OCI-LY1 (cell line): ENCODE results near the gene C4orf36.
A peak's percentile ranks its signal among the peaks of the same experiment; 100 is the strongest.

Experiments used
- H2AFZ ChIP-seq: fragments of 200-600 bp; sonication (generic), shearing (Covaris generic); 2 replicates; pipeline ENCODE4 v1.6.0; 2014; ENCODE audit warnings: antibody characterized with exemption, mild to moderate bottlenecking, low read length
- H3F3A ChIP-seq: fragments of 200-600 bp; sonication (generic), shearing (Covaris generic); 2 replicates; pipeline ENCODE4 v1.6.0; 2014; ENCODE audit warnings: mild to moderate bottlenecking, antibody characterized with exemption, low read length, moderate library complexity; ENCODE audit not compliant: insufficient read depth
- H3K27ac ChIP-seq: fragments of 200-600 bp; sonication (generic); 2 replicates; pipeline ENCODE4 v1.5.1; 2014; ENCODE audit warnings: low read length, mixed run types, mild to moderate bottlenecking, low read depth; ENCODE audit not compliant: poor library complexity, severe bottlenecking
- H3K27me3 ChIP-seq: fragments of 200-600 bp; sonication (generic); 2 replicates; pipeline ENCODE4 v1.6.0; 2014; ENCODE audit warnings: antibody characterized with exemption, mild to moderate bottlenecking, low read length, moderate library complexity; ENCODE audit not compliant: insufficient read depth
- H3K36me3 ChIP-seq: fragments of 200-600 bp; sonication (generic); 2 replicates; pipeline ENCODE4 v1.6.1; 2014; ENCODE audit warnings: mild to moderate bottlenecking, antibody characterized with exemption, low read length, moderate library complexity, mixed read lengths; ENCODE audit not compliant: insufficient read depth
- H3K4me1 ChIP-seq: fragments of 200-600 bp; sonication (generic); 2 replicates; pipeline ENCODE4 v1.5.1; 2014; ENCODE audit warnings: mild to moderate bottlenecking, low read length, moderate library complexity; ENCODE audit not compliant: insufficient read depth, severe bottlenecking
- H3K4me2 ChIP-seq: fragments of 200-600 bp; sonication (generic), shearing (Covaris generic); 2 replicates; pipeline ENCODE4 v1.6.1; 2014; ENCODE audit warnings: low read length
- H3K4me3 ChIP-seq: fragments of 200-600 bp; sonication (generic); 2 replicates; pipeline ENCODE4 v1.5.1; 2014; ENCODE audit warnings: low read length, low read depth, mild to moderate bottlenecking, mixed read lengths; ENCODE audit not compliant: poor library complexity, severe bottlenecking
- H3K79me2 ChIP-seq: fragments of 200-600 bp; shearing (Covaris generic); 2 replicates; pipeline ENCODE4 v1.6.1; 2016; ENCODE audit warnings: mixed run types, low read length, mixed read lengths; ENCODE audit not compliant: insufficient read depth
- H3K9ac ChIP-seq: fragments of 200-600 bp; sonication (generic), shearing (Covaris generic); 2 replicates; pipeline ENCODE4 v1.6.1; 2014; ENCODE audit warnings: mild to moderate bottlenecking, low read length, mixed read lengths
- H3K9me2 ChIP-seq: fragments of 200-600 bp; sonication (generic), shearing (Covaris generic); 2 replicates; pipeline ENCODE4 v1.6.1; 2014; ENCODE audit warnings: low read depth, mild to moderate bottlenecking, low read length, mixed read lengths
- H3K9me3 ChIP-seq: fragments of 200-600 bp; shearing (Covaris generic); 2 replicates; pipeline ENCODE4 v1.6.1; 2014; ENCODE audit warnings: low read length, mixed read lengths
- H4K20me1 ChIP-seq: fragments of 200-600 bp; sonication (generic), shearing (Covaris generic); 2 replicates; pipeline ENCODE4 v1.6.0; 2016; ENCODE audit warnings: mild to moderate bottlenecking, low read length; ENCODE audit not compliant: insufficient read depth
- CTCF ChIP-seq: fragments of 200-600 bp; sonication (generic), shearing (Covaris generic); IDR thresholded peaks from 2 replicates; pipeline ENCODE4 v1.5.1; 2017; ENCODE audit warnings: mild to moderate bottlenecking, antibody characterized with exemption, low read length, moderate library complexity, mixed read lengths
- EZH2 ChIP-seq: fragments of 200-600 bp; sonication (generic), shearing (Covaris generic); IDR thresholded peaks from 2 replicates; pipeline ENCODE4 v1.8.0; 2017; ENCODE audit warnings: borderline replicate concordance, mixed run types, mild to moderate bottlenecking, antibody characterized with exemption, low read length, moderate library complexity, mixed read lengths

Gene C4orf36

GRCh38 chr4:86934771-86935565 is 42.7 kb upstream of the C4orf36 start, which contains the start of gene AFF1:
AFF1 (plus strand) TSS chr4:86935011; CDS start chr4:86948534, 13,523 bp downstream.
- H3K79me2 ChIP-seq = peaks cover 11% of the 10 kb centered on the region
- TF ChIP-seq EZH2 = no peak
- 0 out of 2 replicates have a peak, but pooled peaks have one; percentile 19 for TF ChIP-seq CTCF

GRCh38 chr4:86934147-86934770 is 42.0 kb upstream of the C4orf36 start:
- no peaks in the 10 kb centered on the region for H3K36me3 ChIP-seq
- no peaks in the 10 kb centered on the region for H3K27me3 ChIP-seq
- H2AFZ ChIP-seq = no peak overlapping the region
- peaks cover 8% of the 10 kb centered on the region; the same call in 1 of the 2 replicates for H3F3A ChIP-seq
- H3K9ac ChIP-seq = peak overlapping the region; percentile 64
- peaks cover 11% of the 10 kb centered on the region for H3K79me2 ChIP-seq
- peaks cover 55% of the 10 kb centered on the region for H3K4me1 ChIP-seq
- TF ChIP-seq CTCF (no peak), EZH2 (no peak)
- H3K4me3 ChIP-seq = peak overlapping the region; percentile 78
- no peaks in the 10 kb centered on the region for H3K9me3 ChIP-seq
- no peaks in the 10 kb centered on the region for H4K20me1 ChIP-seq
- no peaks in the 10 kb centered on the region for H3K9me2 ChIP-seq
- peak overlapping the region; percentile 85 for H3K4me2 ChIP-seq
- H3K27ac ChIP-seq = peak overlapping the region; percentile 66

More at GRCh38 chr4:86934771-86935565, 42.7 kb upstream of the C4orf36 start, which contains the start of gene AFF1:
- Histone ChIP-seq H3K36me3 (no peaks in the 10 kb centered on the region), H3K4me2 (peak within 1 kb of the TSS; percentile 85), H3K27ac (peak within 1 kb of the TSS; percentile 75), H2AFZ (peak within 1 kb of the TSS; percentile 75; the same call in 1 of the 2 replicates), H3K27me3 (no peaks in the 10 kb centered on the region), H3K4me1 (peaks cover 62% of the 10 kb centered on the region), H3K4me3 (peak within 1 kb of the TSS; percentile 78), H4K20me1 (no peaks in the 10 kb centered on the region), H3K9me3 (no peaks in the 10 kb centered on the region), H3F3A (peaks cover 11% of the 10 kb centered on the region; the same call in 1 of the 2 replicates), H3K9me2 (no peaks in the 10 kb centered on the region), H3K9ac (peak within 1 kb of the TSS; percentile 82)

- H3K9ac ChIP-seq = peak overlapping the region; percentile 17; the same call in 1 of the 2 replicates
Measured at GRCh38 chr4:86928400-86929255, 36.4 kb upstream of the C4orf36 start.

More at GRCh38 chr4:86928400-86929255, 36.4 kb upstream of the C4orf36 start:
- Histone ChIP-seq H3K27ac (peak overlapping the region; percentile 71), H3K4me2 (peak overlapping the region; percentile 38), H3F3A (no peaks in the 10 kb centered on the region), H3K36me3 (no peaks in the 10 kb centered on the region), H3K27me3 (no peaks in the 10 kb centered on the region), H3K9me2 (no peaks in the 10 kb centered on the region), H4K20me1 (no peaks in the 10 kb centered on the region), H3K79me2 (no peaks in the 10 kb centered on the region), H2AFZ (no peak overlapping the region), H3K4me3 (no peak overlapping the region), H3K9me3 (no peaks in the 10 kb centered on the region), H3K4me1 (peaks cover 33% of the 10 kb centered on the region)
- no peak for TF ChIP-seq EZH2
- no peak for TF ChIP-seq CTCF
